Psoas muscle (tissue), 8 donors: ENCODE results near the gene CACNB4. TPM values are rescaled to one million over a fixed set of nuclear protein-coding genes. Genes with fewer than 3 reads are reported as not detected.

ENCODE experiments used
- ATAC-seq, 4 donors: fragments of 200-7000 bp; cut with Tn5 transposase; one replicate each; pipeline ENCODE4 v1.9.1; 2020; ENCODE audit warnings: moderate library complexity in 3 of 4, mild to moderate bottlenecking in 2 of 4
- DNase-seq, 2 donors: peaks; one replicate each; pipeline ENCODE4 v3.0.0-alpha.2; 2020
- H3K27ac ChIP-seq: fragments of 200-600 bp; one replicate; pipeline ENCODE4 v1.8.0; 2022
- H3K27me3 ChIP-seq, 3 donors: fragments of 200-600 bp in 1 of 3; one replicate each; pipeline versions ENCODE4 v1.6.1 to v1.8.0; 2013 to 2022; ENCODE audit warnings: low read length in 2 of 3, mild to moderate bottlenecking in 2 of 3, moderate library complexity in 1 of 3; ENCODE audit not compliant: insufficient read depth in 3 of 3
- H3K36me3 ChIP-seq, 2 donors: fragments of 200-600 bp in 1 of 2; one replicate each; pipeline versions ENCODE4 v1.6.1 to v1.8.0; 2013 to 2022; ENCODE audit warnings: low read depth in 1 of 2, mild to moderate bottlenecking in 1 of 2, moderate library complexity in 1 of 2; ENCODE audit not compliant: insufficient read depth in 1 of 2
- H3K4me1 ChIP-seq: fragments of 200-600 bp; one replicate; pipeline ENCODE4 v1.8.0; 2022
- H3K4me3 ChIP-seq: fragments of 200-600 bp; one replicate; pipeline ENCODE4 v1.8.0; 2022; ENCODE audit warnings: mild to moderate bottlenecking
- H3K9me3 ChIP-seq: fragments of 200-600 bp; one replicate; pipeline ENCODE4 v1.8.0; 2022
- CTCF ChIP-seq: fragments of 200-600 bp; IDR thresholded peaks from one replicate; pipeline ENCODE4 v1.8.0; 2022; ENCODE audit warnings: antibody characterized with exemption
- WGBS, 3 donors: extraction: QIAGEN DNeasy Blood & Tissue Kit; methylation state at CpG; one replicate each; pipeline versions ENCODE4 v1.1.6 to v1.1.7; 2013; 5-methylcytosine and 5-hydroxymethylcytosine counted together
- intact Hi-C, 2 donors: fragments of 100-400 bp; cut with DNase I; formaldehyde crosslinking; loops; one replicate each; pipeline versions ENCODE4 v1.11.0 to v1.14.2; 2022
- polyA plus RNA-seq, 3 donors: library from polyadenylated mRNA; stranded (reverse); fragments of 200-250 nt; gene quantifications; one replicate each; pipeline ENCODE4 v1.2.3, GENCODE V29; 2013
- total RNA-seq, 4 donors: library from RNA; stranded (reverse); fragmentation: NEBNext Ultra II Directional in 2 of 4; extraction: Animal tissue kit (Norgen Biotek cat#: 25700) in 2 of 4; gene quantifications; one replicate each; pipeline versions ENCODE4 v1.2.1 to v1.2.4, GENCODE V29; 2021 to 2023
- donor health status: healthy with polysubstance abuse.
- donor health status: DM: no; HTN: no; CAD: no; lungs with moderate emphysema.
- donor health status: Bipolar disorder and iron deficiency.
- donor health status: healthy.
- donor health status: DM: yes; HTN: yes; CAD: no.
- donor health status: DM: no; HTN: no; CAD: no.
- donor health status: DM: no; HTN: no; CAD: no.
- donor health status: DM: yes; HTN: yes; CAD: no.

CACNB4 gene
- total and polyA plus RNA-seq, 7 donors = 0.10 to 1.1 (median 0.21) TPM

GRCh38 chr2:151823651-151824050 is 275.2 kb downstream of the CACNB4 start:
- H3K36me3 ChIP-seq = no peaks in the 10 kb centered on the region
- H3K4me1 ChIP-seq = peaks cover 62% of the 10 kb centered on the region
- peak overlapping the region; percentile 93 for H3K27ac ChIP-seq
- H3K9me3 ChIP-seq = no peaks in the 10 kb centered on the region
- no peak for TF ChIP-seq CTCF
- 22 to 31% (median 25%) methylated on average over 6 of the region's 6 CpGs for WGBS, 3 donors
- no peak for ATAC-seq
- no peaks in the 10 kb centered on the region for H3K27me3 ChIP-seq
- DNase-seq = no peak
- intact Hi-C loops = loop anchor here in 1 of 2 donors (5.0 to 10.0 kb wide), 2 partner anchors 36 to 109 kb away; no protein-coding TSS in a partner anchor
- peak overlapping the region; percentile 17 for H3K4me3 ChIP-seq

GRCh38 chr2:151819920-151820319 is 278.9 kb downstream of the CACNB4 start:
- H3K27me3 ChIP-seq = no peaks in the 10 kb centered on the region
- DNase-seq = no peak
- no peak overlapping the region for H3K27ac ChIP-seq
- H3K4me3 ChIP-seq = no peak overlapping the region
- peaks cover 0 to under 1% of the 10 kb centered on the region in 2 donors for H3K36me3 ChIP-seq
- no peak for TF ChIP-seq CTCF
- 95 to 98% (median 96%) methylated on average over 2 of the region's 2 CpGs for WGBS, 3 donors
- ATAC-seq = no peak
- peaks cover 53% of the 10 kb centered on the region for H3K4me1 ChIP-seq
- no peaks in the 10 kb centered on the region for H3K9me3 ChIP-seq
- intact Hi-C loops = loop anchor here in 1 of 2 donors (5.0 to 10.0 kb wide), 2 partner anchors 33 to 105 kb away; no protein-coding TSS in a partner anchor

- Histone ChIP-seq H3K4me3 (peak overlapping the region; percentile 21), H3K4me1 (peaks cover 33% of the 10 kb centered on the region), H3K9me3 (no peaks in the 10 kb centered on the region), H3K27me3 (no peaks in the 10 kb centered on the region), H3K27ac (peak overlapping the region; percentile 54), H3K36me3 (peaks cover 0 to 20% of the 10 kb centered on the region in 2 donors)
- intact Hi-C loops = no loop called here
- peak; percentile 49 to 83 (median 76) for ATAC-seq
- no peak for DNase-seq
- no peak for TF ChIP-seq CTCF
- 84 to 93% (median 91%) methylated on average over 3 of the region's 3 CpGs for WGBS, 3 donors
These were observed 280.9 kb downstream of the CACNB4 start for GRCh38 chr2:151817929-151818328.

- intact Hi-C loops = no loop called here
- no peak for TF ChIP-seq CTCF
- DNase-seq (no peak), ATAC-seq (no peak)
- Histone ChIP-seq H3K4me1 (peaks cover 22% of the 10 kb centered on the region), H3K27me3 (no peaks in the 10 kb centered on the region), H3K27ac (no peak overlapping the region), H3K4me3 (no peak overlapping the region), H3K36me3 (peaks cover 0 to 31% of the 10 kb centered on the region in 2 donors), H3K9me3 (no peaks in the 10 kb centered on the region)
- WGBS, 3 donors = 94 to 98% (median 97%) methylated on average over 2 of the region's 2 CpGs
These were observed 282.0 kb downstream of the CACNB4 start for GRCh38 chr2:151816843-151817242.

- DNase-seq = no peak
- 93 to 95% (median 94%) methylated on average over 9 of the region's 9 CpGs for WGBS, 3 donors
- Histone ChIP-seq H3K27me3 (no peaks in the 10 kb centered on the region), H3K4me3 (no peak overlapping the region), H3K27ac (no peak overlapping the region), H3K4me1 (peaks cover 21% of the 10 kb centered on the region), H3K36me3 (peaks cover 0 to 39% of the 10 kb centered on the region in 2 donors), H3K9me3 (peaks cover 5% of the 10 kb centered on the region)
- intact Hi-C loops = no loop called here
- TF ChIP-seq CTCF = no peak
- no peak for ATAC-seq
These were observed 282.9 kb downstream of the CACNB4 start for GRCh38 chr2:151815821-151816489.
